ENCODE results near the gene ZNF580. TPM values are rescaled to one million over a fixed set of nuclear protein-coding genes. Genes with fewer than 3 reads are reported as not detected.

ZNF580 gene
- 18.1 and 30.6 TPM in 2 replicates for total RNA-seq

GRCh38 chr19:55640577-55641425 lies at the start of gene ZNF580:
TSS of gene ZNF580 (plus strand) at chr19:55641002. CDS start at chr19:55642509, 1,507 bp downstream.

GRCh38 chr19:55599468-55599841 lies 41.3 kb upstream of the ZNF580 start, which contains the start of gene FIZ1:
TSS of gene FIZ1 (minus strand) at chr19:55599517. CDS start at chr19:55597865, 1,652 bp downstream.

DNA sequence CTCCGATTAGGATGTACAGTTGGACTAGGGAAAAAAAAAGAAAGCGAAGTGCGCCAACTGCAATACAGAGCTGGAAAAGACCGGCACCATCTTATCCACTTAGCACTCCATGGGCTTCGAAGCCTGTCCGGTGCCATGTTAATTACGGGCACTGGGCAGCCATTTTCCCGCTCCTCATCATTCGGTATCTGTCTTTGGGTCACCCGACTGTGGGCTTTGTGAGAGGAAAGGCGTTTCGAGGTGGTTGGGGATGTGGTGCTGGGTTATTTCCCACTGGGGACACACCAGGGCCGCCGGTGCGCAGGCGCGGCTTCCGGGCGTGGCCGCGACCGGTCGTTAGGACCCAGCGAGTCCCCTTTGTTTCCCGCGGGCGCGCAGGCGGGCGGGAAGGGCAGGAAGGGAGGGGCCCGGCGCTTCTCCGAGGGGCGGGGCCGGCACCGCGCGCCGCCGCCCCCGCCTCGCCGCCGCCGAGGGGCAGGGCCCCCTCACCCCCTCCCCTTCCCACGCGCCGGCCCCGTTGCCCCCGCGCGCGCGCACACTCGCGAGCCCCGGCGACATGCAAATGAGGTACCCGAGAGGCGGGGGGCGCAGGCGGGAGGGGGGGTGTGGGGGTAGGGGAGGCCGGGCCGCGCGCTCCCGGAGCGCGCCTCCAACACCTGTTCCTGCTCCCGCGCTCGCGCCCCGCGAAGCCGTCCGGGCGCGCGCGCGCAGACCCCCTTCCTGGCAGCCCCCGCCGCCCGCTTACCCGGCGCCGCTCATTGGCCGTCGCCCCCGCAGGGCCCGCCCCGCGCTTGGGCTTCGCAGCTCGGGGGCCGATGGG lies 40.8 kb upstream of the ZNF580 start, which contains the start of gene ZNF524:
Gene ZNF524, plus strand, starts transcription at position 447 of the 820 bp plus-strand sequence. CDS start 1,825 bp downstream, outside the sequence.

DNA sequence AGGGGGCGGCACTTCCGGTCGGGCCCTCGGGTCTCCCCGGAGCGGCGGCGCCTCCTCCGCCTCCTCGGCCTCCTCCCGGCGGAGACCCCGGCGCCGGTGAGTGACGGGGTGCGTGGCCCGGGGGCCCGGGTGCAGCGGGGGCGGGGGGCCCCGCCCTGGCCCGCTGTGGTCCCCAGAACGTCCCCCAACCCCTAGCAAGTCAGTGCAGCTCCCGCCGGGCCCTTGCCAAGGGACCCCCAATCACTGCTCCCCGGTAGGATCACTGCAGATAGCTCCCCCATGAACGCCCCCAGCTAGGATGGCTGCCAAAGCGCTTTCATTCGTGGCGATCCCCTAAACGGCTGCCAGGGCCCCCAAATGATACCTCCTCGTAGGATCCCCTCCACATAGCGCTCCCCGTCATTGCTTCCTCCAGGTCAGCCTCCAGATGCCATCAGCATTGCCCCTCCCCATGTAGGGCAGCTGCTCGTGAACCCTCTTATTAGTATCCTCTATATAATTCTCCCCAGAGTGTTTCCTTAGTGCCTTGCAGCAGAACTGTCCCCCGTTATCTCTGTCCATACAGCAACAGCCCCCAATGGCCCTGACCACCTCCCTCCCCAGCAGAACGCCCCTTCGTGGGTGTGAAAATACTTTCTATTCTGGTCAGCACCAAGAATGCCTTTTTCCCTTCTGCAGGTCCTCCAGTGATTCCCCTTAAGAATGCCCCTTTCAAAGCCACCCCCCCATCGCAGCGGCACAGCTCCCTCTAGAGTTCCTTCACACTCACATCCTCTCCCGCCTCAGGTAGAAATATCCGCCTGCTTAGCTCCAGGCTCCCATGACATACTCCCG lies 34.9 kb upstream of the ZNF580 start, which contains the start of gene ZNF865:
Gene ZNF865, plus strand, starts transcription at position 11 of the 834 bp plus-strand sequence. CDS start 7,972 bp downstream, outside the sequence.

DNA sequence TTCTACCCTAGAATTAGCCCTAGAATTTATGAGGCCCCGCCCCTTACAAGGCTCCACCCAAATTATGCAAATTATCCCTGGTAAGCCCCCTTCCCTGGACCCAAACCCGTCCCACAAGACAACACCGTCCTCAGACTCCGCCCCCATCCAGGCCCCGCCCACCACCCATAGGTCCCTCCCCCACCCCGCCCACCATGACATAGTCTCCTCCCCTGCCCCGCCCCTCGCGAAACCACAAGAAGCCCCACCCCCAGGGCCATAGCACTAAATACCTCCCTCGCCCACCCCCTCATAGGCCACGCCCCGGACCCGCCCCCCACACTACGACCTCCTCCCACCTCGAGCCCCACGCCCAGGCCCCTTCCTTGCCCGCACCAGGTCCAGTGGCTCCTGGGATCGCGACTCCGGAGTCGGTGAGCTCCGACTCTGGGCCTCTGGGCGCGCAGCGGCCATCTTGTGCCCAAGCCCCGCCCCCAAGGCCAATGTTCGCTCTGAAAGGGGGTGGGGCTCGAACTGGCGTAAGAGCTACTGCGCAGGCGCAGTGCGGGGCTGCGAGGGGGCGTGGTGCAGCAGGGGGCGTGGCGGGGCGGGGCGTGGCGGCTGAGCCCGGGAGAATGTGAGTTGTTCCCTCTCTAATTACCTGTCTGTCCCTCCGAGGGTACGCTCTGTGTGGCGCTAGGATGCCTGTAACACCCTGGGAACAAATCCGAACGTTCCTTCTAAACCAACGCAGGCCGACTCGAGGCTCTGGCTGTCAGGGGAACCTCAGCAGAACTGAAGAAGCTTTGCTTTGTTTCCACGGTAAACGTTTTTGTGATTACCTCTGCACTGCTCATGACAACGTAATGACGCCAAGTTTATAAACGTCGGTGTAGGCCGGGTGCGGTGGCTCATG lies 16.4 kb upstream of the ZNF580 start, which contains the start of gene ZNF784:
Gene ZNF784, minus strand, starts transcription at position 458 of the 895 bp plus-strand sequence. Its CDS starts 5 bp downstream, at position 453.

GRCh38 chr19:55643003-55643886 lies 2.4 kb downstream of the ZNF580 start, which contains the start of gene ZNF581:
TSS of gene ZNF581 (plus strand) at chr19:55643649. CDS start at chr19:55644572, 923 bp downstream.

GRCh38 chr19:55647732-55648584 lies 7.2 kb downstream of the ZNF580 start, which contains the start of gene CCDC106:
TSS of gene CCDC106 (plus strand) at chr19:55648212. CDS start at chr19:55649047, 835 bp downstream.

DNA sequence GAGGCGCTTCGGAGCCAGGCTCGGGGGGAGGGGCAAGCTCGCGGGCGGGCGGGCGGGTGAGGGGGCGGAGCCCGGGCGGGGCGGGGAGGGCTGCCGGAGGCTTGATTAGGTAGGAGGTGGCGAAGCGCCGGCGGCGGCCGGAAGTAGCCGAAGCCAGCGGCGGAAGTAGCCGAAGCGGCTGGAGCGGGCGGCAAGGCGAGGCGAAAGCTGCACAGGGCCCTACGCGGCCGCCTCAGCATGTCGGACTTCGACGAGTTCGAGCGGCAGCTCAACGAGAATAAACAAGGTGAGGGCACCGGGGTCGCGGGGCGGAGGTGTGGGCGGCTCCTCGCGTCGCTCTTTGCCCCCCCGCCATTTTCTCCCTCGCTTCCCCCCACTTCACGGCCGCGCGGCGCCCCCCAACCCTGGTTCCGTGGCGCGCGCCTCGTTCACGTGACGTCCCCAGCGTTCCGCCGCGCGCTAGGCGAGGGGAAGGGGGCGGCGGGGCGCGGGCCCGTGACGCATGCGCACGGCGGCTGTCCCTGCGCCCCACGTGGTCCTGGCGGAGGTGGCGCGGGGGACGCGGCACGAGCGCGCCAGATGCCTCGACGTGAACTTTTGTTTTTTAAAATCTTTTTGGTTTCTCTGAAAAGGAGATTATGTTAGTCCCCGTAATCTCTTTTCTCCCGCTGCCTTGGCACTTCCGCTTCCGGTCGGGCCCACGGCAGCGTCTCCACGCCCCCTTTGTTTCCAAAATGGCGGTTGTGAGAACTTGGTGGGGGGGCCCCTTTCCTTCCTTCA lies 14.3 kb downstream of the ZNF580 start, which contains the start of gene U2AF2:
Gene U2AF2, plus strand, starts transcription at position 168 of the 780 bp plus-strand sequence. Its CDS starts 70 bp downstream, at position 238.

DNA sequence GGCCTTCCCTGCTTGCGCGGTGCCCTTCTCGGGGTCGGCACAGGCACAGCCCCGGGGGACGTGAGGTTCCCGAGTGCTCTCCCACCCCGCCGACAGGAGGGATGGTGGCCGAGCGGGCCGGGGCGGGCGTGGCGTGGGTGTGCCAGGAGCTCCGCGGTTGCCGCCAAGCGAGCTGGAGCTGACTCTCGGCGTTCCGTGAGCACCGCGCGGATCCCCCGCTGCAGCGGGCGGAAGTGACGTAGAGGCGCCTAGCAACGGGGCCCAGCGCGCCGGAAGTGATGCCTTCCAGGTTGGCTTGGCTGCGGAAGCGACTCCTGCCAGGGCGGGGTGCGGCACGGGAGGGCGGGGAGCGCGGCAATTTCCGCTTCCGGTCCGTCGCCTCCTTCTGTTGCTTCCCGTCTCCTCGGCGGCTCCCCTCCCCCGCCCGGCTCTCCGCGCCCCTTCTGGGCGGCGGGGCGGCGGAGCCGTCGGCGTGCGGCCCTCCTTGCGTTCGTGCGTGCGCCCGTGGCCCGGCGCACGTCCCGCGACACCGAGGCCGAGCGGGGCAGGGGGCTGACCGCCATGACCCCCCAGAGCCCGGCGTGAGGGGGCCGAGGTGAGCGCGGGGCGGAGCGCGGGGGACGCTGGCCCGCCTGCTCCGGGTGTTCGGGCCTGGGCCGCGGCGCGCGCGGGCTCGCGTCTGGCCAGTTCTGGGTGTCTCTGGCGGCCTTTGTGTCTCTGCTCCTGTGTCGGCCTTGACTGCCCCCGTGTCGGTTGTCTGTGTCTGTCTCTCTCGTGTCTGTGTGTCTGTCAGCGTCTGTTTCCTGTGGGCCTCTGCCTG lies 34.2 kb downstream of the ZNF580 start, which contains the start of gene EPN1:
Gene EPN1, plus strand, starts transcription at position 386 of the 820 bp plus-strand sequence. CDS start 3,402 bp downstream, outside the sequence.

Other genes starting within 250 kb of the ZNF580 start
- 73.9 and 116 TPM in 2 replicates for gene UBE2S, start 233.2 kb upstream of the ZNF580 start, total RNA-seq
- gene SHISA7, start 197.7 kb upstream of the ZNF580 start, total RNA-seq = not detected in 2 replicates
- gene ISOC2, start 179.4 kb upstream of the ZNF580 start, total RNA-seq = 40.2 and 112 TPM in 2 replicates
- gene C19orf85, start 176.3 kb upstream of the ZNF580 start, total RNA-seq = not detected in 2 replicates
- gene ZNF628, start 164.4 kb upstream of the ZNF580 start, total RNA-seq = 3.2 and 10.4 TPM in 2 replicates
- gene NAT14, start 155.8 kb upstream of the ZNF580 start, total RNA-seq = 28.7 and 53.0 TPM in 2 replicates
- 6.9 and 19.6 TPM in 2 replicates for gene SSC5D, start 152.6 kb upstream of the ZNF580 start, total RNA-seq
- gene SBK2, start 103.9 kb upstream of the ZNF580 start, total RNA-seq = 1.8 TPM in 1 of 2 replicates, not detected in the other
- gene SBK3, start 95.5 kb upstream of the ZNF580 start, total RNA-seq = 0.13 and 0.40 TPM in 2 replicates
- 7.2 and 13.8 TPM in 2 replicates for gene ZNF579, start 60.2 kb upstream of the ZNF580 start, total RNA-seq
- 3.5 and 8.9 TPM in 2 replicates for gene FIZ1, start 41.5 kb upstream of the ZNF580 start, total RNA-seq
- 17.5 and 19.0 TPM in 2 replicates for gene ZNF524, start 40.7 kb upstream of the ZNF580 start, total RNA-seq
- 3.7 and 6.8 TPM in 2 replicates for gene ZNF865, start 35.4 kb upstream of the ZNF580 start, total RNA-seq
- gene ZNF784, start 16.4 kb upstream of the ZNF580 start, total RNA-seq = 3.9 and 5.3 TPM in 2 replicates
- 33.0 and 58.8 TPM in 2 replicates for gene ZNF581, start 2.6 kb downstream of the ZNF580 start, total RNA-seq
- gene CCDC106, start 7.2 kb downstream of the ZNF580 start, total RNA-seq = 18.0 and 25.4 TPM in 2 replicates
- gene U2AF2, start 14.0 kb downstream of the ZNF580 start, total RNA-seq = 101 and 133 TPM in 2 replicates
- 126 and 179 TPM in 2 replicates for gene EPN1, start 34.2 kb downstream of the ZNF580 start, total RNA-seq
- not detected in 2 replicates for gene NLRP9, start 97.4 kb downstream of the ZNF580 start, total RNA-seq
- gene RFPL4A, start 118.1 kb downstream of the ZNF580 start, total RNA-seq = not detected in 2 replicates
- not detected in 2 replicates for gene RFPL4AL1, start 128.1 kb downstream of the ZNF580 start, total RNA-seq
- not detected in 2 replicates for gene NLRP11, start 191.0 kb downstream of the ZNF580 start, total RNA-seq
- gene NLRP4, start 195.5 kb downstream of the ZNF580 start, total RNA-seq = not detected in 2 replicates